WTC11 (cell line): Measurements from ENCODE around the gene STK32C. TPM values are rescaled to one million over a fixed set of nuclear protein-coding genes. Genes with fewer than 3 reads are reported as not detected.
A peak's percentile ranks its signal among the peaks of the same experiment; 100 is the strongest.

ENCODE experiments used
- ATAC-seq: fragments of 200-7000 bp; cut with Tn5 transposase; 2 replicates; pipeline ENCODE4 v1.10.0; 2021; ENCODE audit warnings: mild to moderate bottlenecking, moderate library complexity
- CTCF ChIA-PET: fragments of 300-600 bp; sonication (Branson Sonifier 250); formaldehyde crosslinking; loops from one replicate; lab custom pipeline; 2021; ENCODE audit warnings: antibody characterized with exemption; lab: Charles Lee
- POLR2A ChIA-PET: fragments of 350-600 bp; sonication (Branson Sonifier 250); formaldehyde crosslinking; loops from one replicate; lab custom pipeline; 2021; ENCODE audit warnings: antibody characterized with exemption; lab: Charles Lee
- DNase-seq: peaks from one replicate; pipeline ENCODE4 v3.0.0; 2021; ENCODE audit warnings: low spot score
- H3K27ac Mint-ChIP-seq: 2 replicates; pipeline ENCODE4 v1.8.0; 2021; ENCODE audit warnings: mixed read lengths
- H3K27me3 Mint-ChIP-seq: 2 replicates; pipeline ENCODE4 v1.8.0; 2021; ENCODE audit warnings: low read depth, mild to moderate bottlenecking, moderate library complexity, mixed read lengths
- H3K36me3 Mint-ChIP-seq: 2 replicates; pipeline ENCODE4 v1.8.0; 2021; ENCODE audit warnings: mixed read lengths
- H3K4me1 Mint-ChIP-seq: 2 replicates; pipeline ENCODE4 v1.8.0; 2022; ENCODE audit warnings: mixed read lengths
- H3K4me3 Mint-ChIP-seq: 2 replicates; pipeline ENCODE4 v1.8.0; 2021; ENCODE audit warnings: mild to moderate bottlenecking, moderate library complexity, mixed read lengths
- H3K9me3 Mint-ChIP-seq: 2 replicates; pipeline ENCODE4 v1.8.0; 2021; ENCODE audit warnings: mixed read lengths
- ATF1 ChIP-seq: sonication (generic); formaldehyde crosslinking; IDR thresholded peaks from 2 replicates; pipeline ENCODE4 v1.8.1; 2023; ENCODE audit warnings: mild to moderate bottlenecking, moderate library complexity, missing genetic modification reagents
- ETV6 ChIP-seq: sonication (generic); formaldehyde crosslinking; IDR thresholded peaks from 2 replicates; pipeline ENCODE4 v1.8.1; 2022; ENCODE audit warnings: mild to moderate bottlenecking, missing genetic modification reagents
- GTF2I ChIP-seq: fragments of 250-450 bp; sonication (Bioruptor Pico); conservative IDR thresholded peaks from 2 replicates; pipeline ENCODE4 v1.4.0; 2021; ENCODE audit warnings: mild to moderate bottlenecking
- KAT7 ChIP-seq: sonication (generic); formaldehyde crosslinking; IDR thresholded peaks from 2 replicates; pipeline ENCODE4 v1.8.1; 2023; ENCODE audit warnings: missing genetic modification reagents, mild to moderate bottlenecking, borderline replicate concordance
- TEAD1 ChIP-seq: sonication (generic); formaldehyde crosslinking; IDR thresholded peaks from 2 replicates; pipeline ENCODE4 v1.8.0; 2022; ENCODE audit warnings: mild to moderate bottlenecking, missing genetic modification reagents
- ZBTB21 ChIP-seq: sonication (generic); formaldehyde crosslinking; IDR thresholded peaks from 2 replicates; pipeline ENCODE4 v1.8.1; 2023; ENCODE audit warnings: mild to moderate bottlenecking, missing genetic modification reagents, borderline replicate concordance
- ZNF138 ChIP-seq: sonication (generic); formaldehyde crosslinking; conservative IDR thresholded peaks from 2 replicates; pipeline ENCODE4 v1.8.1; 2022; ENCODE audit warnings: mild to moderate bottlenecking, moderate library complexity, missing genetic modification reagents
- total RNA-seq: library from RNA; stranded (reverse); gene quantifications from 3 replicates; pipeline ENCODE4 v1.2.3, GENCODE V29; 2021
- TF ChIP-seq, protein P1 (sequence below): fragments of 250-450 bp; sonication (Bioruptor Pico); IDR thresholded peaks from 2 replicates; pipeline ENCODE4 v1.9.0; 2021; ENCODE audit warnings: mild to moderate bottlenecking
- TF ChIP-seq, protein P2 (sequence below): sonication (generic); formaldehyde crosslinking; conservative IDR thresholded peaks from 2 replicates; pipeline ENCODE4 v1.8.1; 2022; ENCODE audit warnings: mild to moderate bottlenecking, missing genetic modification reagents
- TF ChIP-seq, protein P3 (sequence below): sonication (generic); formaldehyde crosslinking; IDR thresholded peaks from 2 replicates; pipeline ENCODE4 v1.8.1; 2023; ENCODE audit warnings: mild to moderate bottlenecking, moderate library complexity, missing genetic modification reagents
- TF ChIP-seq, protein P4 (sequence below): sonication (generic); formaldehyde crosslinking; IDR thresholded peaks from 2 replicates; pipeline ENCODE4 v1.8.1; 2022; ENCODE audit warnings: low read depth, mild to moderate bottlenecking, moderate library complexity, missing genetic modification reagents, borderline replicate concordance
- TF ChIP-seq, protein P5 (sequence below): sonication (generic); formaldehyde crosslinking; IDR thresholded peaks from 2 replicates; pipeline ENCODE4 v1.8.0; 2023; ENCODE audit warnings: missing genetic modification reagents, mild to moderate bottlenecking, borderline replicate concordance
- TF ChIP-seq, protein P6 (sequence below): sonication (generic); formaldehyde crosslinking; IDR thresholded peaks from 2 replicates; pipeline ENCODE4 v1.8.1; 2022; ENCODE audit warnings: low read depth, missing genetic modification reagents, borderline replicate concordance

STK32C gene
- total RNA-seq, 1 experiment from 2014 or later, result 20.7 TPM

DNA sequence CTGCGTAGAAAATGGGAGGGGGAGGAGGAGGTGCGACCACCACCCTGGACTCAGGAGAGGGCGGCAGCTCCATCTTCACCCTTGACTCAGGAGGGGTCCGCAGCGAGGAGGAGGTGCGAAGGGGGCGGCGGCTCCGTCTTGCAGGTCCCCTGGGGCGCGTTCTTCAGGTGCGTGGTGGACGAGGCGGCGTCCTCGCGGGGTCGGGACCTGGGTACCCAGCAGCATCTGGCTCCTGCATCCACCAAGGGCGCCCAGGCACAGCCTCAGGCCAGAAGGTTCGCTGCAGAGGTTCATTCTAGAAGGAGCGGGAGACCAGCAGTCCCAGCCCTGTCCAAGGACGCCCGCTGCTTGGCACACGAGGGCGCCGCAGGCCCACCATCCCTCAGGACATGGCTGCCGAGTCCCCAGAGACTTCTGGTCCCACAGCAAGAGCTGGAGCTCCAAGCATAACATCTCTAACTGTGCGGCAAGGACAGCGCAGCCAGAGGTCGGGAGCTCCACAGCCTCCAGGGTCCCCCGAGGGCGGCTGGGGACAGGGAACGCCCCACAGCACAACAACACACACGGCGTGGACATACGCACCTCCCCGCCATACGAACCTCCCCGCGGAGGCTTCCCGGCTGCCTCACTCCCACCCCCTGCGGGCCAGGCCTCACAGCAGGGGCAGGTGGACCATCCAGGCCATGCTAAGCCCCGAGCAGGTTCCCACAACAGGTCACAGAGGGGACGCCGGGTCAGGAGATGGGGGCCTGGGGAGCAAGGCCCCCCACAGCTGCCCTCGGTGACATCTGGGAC, 137.8 kb downstream of the STK32C start:
- Mint-ChIP-seq H3K27ac (no peak overlapping the region), H3K9me3 (peaks cover 5% of the 10 kb centered on the region), H3K4me1 (peaks cover 4% of the 10 kb centered on the region; the same call in 1 of the 2 replicates), H3K36me3 (peaks cover 5% of the 10 kb centered on the region), H3K27me3 (peaks cover 9% of the 10 kb centered on the region), H3K4me3 (no peak overlapping the region)
- DNase-seq, result peak; percentile 24
- ChIA-PET CTCF (interaction anchor here (0.7 to 1.3 kb wide), 3 partner anchors 18 to 190 kb away, joined by 3 to 4 read pairs (median 3); no protein-coding TSS in a partner anchor), POLR2A (no interaction called here)
- ATAC-seq, result peak; percentile 32; the same call in 1 of the 2 replicates
- TF ChIP-seq TEAD1 (CRISPR knock-in tag), result no peak
- TF ChIP-seq, protein P1, sequence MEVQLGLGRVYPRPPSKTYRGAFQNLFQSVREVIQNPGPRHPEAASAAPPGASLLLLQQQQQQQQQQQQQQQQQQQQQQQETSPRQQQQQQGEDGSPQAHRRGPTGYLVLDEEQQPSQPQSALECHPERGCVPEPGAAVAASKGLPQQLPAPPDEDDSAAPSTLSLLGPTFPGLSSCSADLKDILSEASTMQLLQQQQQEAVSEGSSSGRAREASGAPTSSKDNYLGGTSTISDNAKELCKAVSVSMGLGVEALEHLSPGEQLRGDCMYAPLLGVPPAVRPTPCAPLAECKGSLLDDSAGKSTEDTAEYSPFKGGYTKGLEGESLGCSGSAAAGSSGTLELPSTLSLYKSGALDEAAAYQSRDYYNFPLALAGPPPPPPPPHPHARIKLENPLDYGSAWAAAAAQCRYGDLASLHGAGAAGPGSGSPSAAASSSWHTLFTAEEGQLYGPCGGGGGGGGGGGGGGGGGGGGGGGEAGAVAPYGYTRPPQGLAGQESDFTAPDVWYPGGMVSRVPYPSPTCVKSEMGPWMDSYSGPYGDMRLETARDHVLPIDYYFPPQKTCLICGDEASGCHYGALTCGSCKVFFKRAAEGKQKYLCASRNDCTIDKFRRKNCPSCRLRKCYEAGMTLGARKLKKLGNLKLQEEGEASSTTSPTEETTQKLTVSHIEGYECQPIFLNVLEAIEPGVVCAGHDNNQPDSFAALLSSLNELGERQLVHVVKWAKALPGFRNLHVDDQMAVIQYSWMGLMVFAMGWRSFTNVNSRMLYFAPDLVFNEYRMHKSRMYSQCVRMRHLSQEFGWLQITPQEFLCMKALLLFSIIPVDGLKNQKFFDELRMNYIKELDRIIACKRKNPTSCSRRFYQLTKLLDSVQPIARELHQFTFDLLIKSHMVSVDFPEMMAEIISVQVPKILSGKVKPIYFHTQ (CRISPR knock-in tag), result no peak
- no peak for TF ChIP-seq ZBTB21 (CRISPR knock-in tag)
- TF ChIP-seq ZNF138 (CRISPR knock-in tag), result no peak
- no peak for TF ChIP-seq GTF2I (CRISPR knock-in tag)
- TF ChIP-seq, protein P2, sequence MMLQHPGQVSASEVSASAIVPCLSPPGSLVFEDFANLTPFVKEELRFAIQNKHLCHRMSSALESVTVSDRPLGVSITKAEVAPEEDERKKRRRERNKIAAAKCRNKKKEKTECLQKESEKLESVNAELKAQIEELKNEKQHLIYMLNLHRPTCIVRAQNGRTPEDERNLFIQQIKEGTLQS (CRISPR knock-in tag), result no peak
- TF ChIP-seq ATF1, result no peak
- TF ChIP-seq, protein P3, sequence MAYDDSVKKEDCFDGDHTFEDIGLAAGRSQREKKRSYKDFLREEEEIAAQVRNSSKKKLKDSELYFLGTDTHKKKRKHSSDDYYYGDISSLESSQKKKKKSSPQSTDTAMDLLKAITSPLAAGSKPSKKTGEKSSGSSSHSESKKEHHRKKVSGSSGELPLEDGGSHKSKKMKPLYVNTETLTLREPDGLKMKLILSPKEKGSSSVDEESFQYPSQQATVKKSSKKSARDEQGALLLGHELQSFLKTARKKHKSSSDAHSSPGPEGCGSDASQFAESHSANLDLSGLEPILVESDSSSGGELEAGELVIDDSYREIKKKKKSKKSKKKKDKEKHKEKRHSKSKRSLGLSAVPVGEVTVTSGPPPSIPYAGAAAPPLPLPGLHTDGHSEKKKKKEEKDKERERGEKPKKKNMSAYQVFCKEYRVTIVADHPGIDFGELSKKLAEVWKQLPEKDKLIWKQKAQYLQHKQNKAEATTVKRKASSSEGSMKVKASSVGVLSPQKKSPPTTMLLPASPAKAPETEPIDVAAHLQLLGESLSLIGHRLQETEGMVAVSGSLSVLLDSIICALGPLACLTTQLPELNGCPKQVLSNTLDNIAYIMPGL (CRISPR knock-in tag), result no peak
- TF ChIP-seq, protein P4, sequence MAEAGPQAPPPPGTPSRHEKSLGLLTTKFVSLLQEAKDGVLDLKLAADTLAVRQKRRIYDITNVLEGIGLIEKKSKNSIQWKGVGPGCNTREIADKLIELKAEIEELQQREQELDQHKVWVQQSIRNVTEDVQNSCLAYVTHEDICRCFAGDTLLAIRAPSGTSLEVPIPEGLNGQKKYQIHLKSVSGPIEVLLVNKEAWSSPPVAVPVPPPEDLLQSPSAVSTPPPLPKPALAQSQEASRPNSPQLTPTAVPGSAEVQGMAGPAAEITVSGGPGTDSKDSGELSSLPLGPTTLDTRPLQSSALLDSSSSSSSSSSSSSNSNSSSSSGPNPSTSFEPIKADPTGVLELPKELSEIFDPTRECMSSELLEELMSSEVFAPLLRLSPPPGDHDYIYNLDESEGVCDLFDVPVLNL, result no peak
- TF ChIP-seq ETV6, result no peak
- no peak for TF ChIP-seq KAT7 (CRISPR knock-in tag)
- TF ChIP-seq, protein P5, sequence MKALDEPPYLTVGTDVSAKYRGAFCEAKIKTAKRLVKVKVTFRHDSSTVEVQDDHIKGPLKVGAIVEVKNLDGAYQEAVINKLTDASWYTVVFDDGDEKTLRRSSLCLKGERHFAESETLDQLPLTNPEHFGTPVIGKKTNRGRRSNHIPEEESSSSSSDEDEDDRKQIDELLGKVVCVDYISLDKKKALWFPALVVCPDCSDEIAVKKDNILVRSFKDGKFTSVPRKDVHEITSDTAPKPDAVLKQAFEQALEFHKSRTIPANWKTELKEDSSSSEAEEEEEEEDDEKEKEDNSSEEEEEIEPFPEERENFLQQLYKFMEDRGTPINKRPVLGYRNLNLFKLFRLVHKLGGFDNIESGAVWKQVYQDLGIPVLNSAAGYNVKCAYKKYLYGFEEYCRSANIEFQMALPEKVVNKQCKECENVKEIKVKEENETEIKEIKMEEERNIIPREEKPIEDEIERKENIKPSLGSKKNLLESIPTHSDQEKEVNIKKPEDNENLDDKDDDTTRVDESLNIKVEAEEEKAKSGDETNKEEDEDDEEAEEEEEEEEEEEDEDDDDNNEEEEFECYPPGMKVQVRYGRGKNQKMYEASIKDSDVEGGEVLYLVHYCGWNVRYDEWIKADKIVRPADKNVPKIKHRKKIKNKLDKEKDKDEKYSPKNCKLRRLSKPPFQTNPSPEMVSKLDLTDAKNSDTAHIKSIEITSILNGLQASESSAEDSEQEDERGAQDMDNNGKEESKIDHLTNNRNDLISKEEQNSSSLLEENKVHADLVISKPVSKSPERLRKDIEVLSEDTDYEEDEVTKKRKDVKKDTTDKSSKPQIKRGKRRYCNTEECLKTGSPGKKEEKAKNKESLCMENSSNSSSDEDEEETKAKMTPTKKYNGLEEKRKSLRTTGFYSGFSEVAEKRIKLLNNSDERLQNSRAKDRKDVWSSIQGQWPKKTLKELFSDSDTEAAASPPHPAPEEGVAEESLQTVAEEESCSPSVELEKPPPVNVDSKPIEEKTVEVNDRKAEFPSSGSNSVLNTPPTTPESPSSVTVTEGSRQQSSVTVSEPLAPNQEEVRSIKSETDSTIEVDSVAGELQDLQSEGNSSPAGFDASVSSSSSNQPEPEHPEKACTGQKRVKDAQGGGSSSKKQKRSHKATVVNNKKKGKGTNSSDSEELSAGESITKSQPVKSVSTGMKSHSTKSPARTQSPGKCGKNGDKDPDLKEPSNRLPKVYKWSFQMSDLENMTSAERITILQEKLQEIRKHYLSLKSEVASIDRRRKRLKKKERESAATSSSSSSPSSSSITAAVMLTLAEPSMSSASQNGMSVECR (CRISPR knock-in tag), result no peak
- TF ChIP-seq, protein P6, sequence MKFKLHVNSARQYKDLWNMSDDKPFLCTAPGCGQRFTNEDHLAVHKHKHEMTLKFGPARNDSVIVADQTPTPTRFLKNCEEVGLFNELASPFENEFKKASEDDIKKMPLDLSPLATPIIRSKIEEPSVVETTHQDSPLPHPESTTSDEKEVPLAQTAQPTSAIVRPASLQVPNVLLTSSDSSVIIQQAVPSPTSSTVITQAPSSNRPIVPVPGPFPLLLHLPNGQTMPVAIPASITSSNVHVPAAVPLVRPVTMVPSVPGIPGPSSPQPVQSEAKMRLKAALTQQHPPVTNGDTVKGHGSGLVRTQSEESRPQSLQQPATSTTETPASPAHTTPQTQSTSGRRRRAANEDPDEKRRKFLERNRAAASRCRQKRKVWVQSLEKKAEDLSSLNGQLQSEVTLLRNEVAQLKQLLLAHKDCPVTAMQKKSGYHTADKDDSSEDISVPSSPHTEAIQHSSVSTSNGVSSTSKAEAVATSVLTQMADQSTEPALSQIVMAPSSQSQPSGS (CRISPR knock-in tag), result no peak
